GM23338 (cell line): ENCODE results near the gene MEGF6.
A peak's percentile ranks its signal among the peaks of the same experiment; 100 is the strongest.

Experiments
- CREB1 ChIP-seq: fragments of 250-450 bp; sonication (Bioruptor Pico); IDR thresholded peaks from 2 replicates; pipeline ENCODE4 v1.5.0; 2020; ENCODE audit warnings: low read depth, mild to moderate bottlenecking, moderate library complexity
- CTCF ChIP-seq, 2 experiments: fragments of 200-600 bp in 1 of 2; sonication (generic) in 1 of 2; conservative IDR thresholded peaks; 2 replicates each; pipeline versions ENCODE4 v1.5.1 to v1.6.1; 2016 to 2017; ENCODE audit warnings: antibody characterized with exemption in 2 of 2, low read depth in 2 of 2, mild to moderate bottlenecking in 2 of 2, moderate library complexity in 1 of 2
- ETS1 ChIP-seq: IDR thresholded peaks from 2 replicates; pipeline ENCODE4 v1.6.1; 2016; ENCODE audit warnings: antibody characterized with exemption
- EZH2 ChIP-seq: fragments of 200-600 bp; sonication (generic); IDR thresholded peaks from one replicate; pipeline ENCODE4 v1.8.0; 2017; ENCODE audit warnings: antibody characterized with exemption, mild to moderate bottlenecking, low read depth; ENCODE audit not compliant: unreplicated experiment
- EZH2phosphoT487 ChIP-seq: fragments of 200-600 bp; sonication (generic); IDR thresholded peaks from one replicate; pipeline ENCODE4 v1.8.1; 2018; ENCODE audit warnings: antibody characterized with exemption; ENCODE audit not compliant: unreplicated experiment
- NANOG ChIP-seq: IDR thresholded peaks from 2 replicates; pipeline ENCODE4 v1.6.1; 2016; ENCODE audit warnings: antibody characterized with exemption, borderline replicate concordance
- POLR2AphosphoS5 ChIP-seq: IDR thresholded peaks from 2 replicates; pipeline ENCODE4 v1.6.1; 2016; ENCODE audit warnings: antibody characterized with exemption, low read depth
- REST ChIP-seq: IDR thresholded peaks from one replicate; pipeline ENCODE4 v1.6.1; 2018; ENCODE audit warnings: antibody characterized with exemption; ENCODE audit not compliant: unreplicated experiment
- STAT1 ChIP-seq: IDR thresholded peaks from one replicate; pipeline ENCODE4 v1.6.1; 2016; ENCODE audit warnings: antibody characterized with exemption; ENCODE audit not compliant: unreplicated experiment
- ZNF114 ChIP-seq: fragments of 250-450 bp; sonication (Bioruptor Pico); IDR thresholded peaks from 2 replicates; pipeline ENCODE4 v1.5.0; 2020; ENCODE audit warnings: mild to moderate bottlenecking, moderate library complexity

GRCh38 chr1:3524556-3525203 is 86.6 kb downstream of the MEGF6 start:
- TF ChIP-seq CTCF (conservative IDR thresholded peaks at IDR 0.05; ENCODE audit: low read depth in 2 of 2) (peak in 1 of 2 experiments; percentile 34; a peak in 2 of 4 replicates), EZH2 (no peak), REST (no peak), POLR2AphosphoS5 (no peak), STAT1 (no peak), CREB1 (no peak), EZH2phosphoT487 (no peak), ZNF114 (CRISPR knock-in tag) (no peak), ETS1 (no peak), NANOG (no peak)
